Gastroesophageal sphincter (tissue), 4 donors: Measurements from ENCODE around the gene ILK. TPM values are rescaled to one million over a fixed set of nuclear protein-coding genes. Genes with fewer than 3 reads are reported as not detected.

Experiments used
- ATAC-seq: fragments of 150-250 bp; one replicate; pipeline ENCODE4 v1.9.1; 2016; ENCODE audit warnings: mild to moderate bottlenecking, moderate library complexity
- H3K27ac ChIP-seq, 4 donors: fragments of 200-600 bp; sonication (generic) in 3 of 4; 1 replicate in 3 of 4; 2 replicates in 1 of 4; pipeline ENCODE4 v1.5.1; 2016 to 2019
- H3K27me3 ChIP-seq: fragments of 200-600 bp; sonication (generic); one replicate; pipeline ENCODE4 v1.5.1; 2019
- H3K36me3 ChIP-seq, 2 donors: fragments of 200-600 bp; sonication (generic); one replicate each; pipeline ENCODE4 v1.5.1; 2019; ENCODE audit warnings: control low read depth in 1 of 2
- H3K4me1 ChIP-seq, 3 donors: fragments of 200-600 bp; sonication (generic); 1 replicate in 2 of 3; 2 replicates in 1 of 3; pipeline ENCODE4 v1.5.1; 2016 to 2019; ENCODE audit warnings: control low read depth in 2 of 3
- H3K4me3 ChIP-seq, 2 donors: fragments of 200-600 bp; sonication (generic); one replicate each; pipeline ENCODE4 v1.5.1; 2019; ENCODE audit warnings: mild to moderate bottlenecking in 1 of 2, moderate library complexity in 1 of 2
- H3K9me3 ChIP-seq, 3 donors: fragments of 200-600 bp; sonication (generic); one replicate each; pipeline ENCODE4 v1.5.1; 2017 to 2019; ENCODE audit warnings: control low read depth in 2 of 3
- EP300 ChIP-seq: sonication (generic); formaldehyde crosslinking; IDR thresholded peaks from one replicate; pipeline ENCODE4 v1.6.1; 2017; ENCODE audit warnings: antibody characterized with exemption, mild to moderate bottlenecking
- POLR2A ChIP-seq, 2 donors: fragments of 450-650 bp; IDR thresholded peaks; one replicate each; pipeline ENCODE4 v1.6.1; 2017; ENCODE audit warnings: antibody characterized with exemption in 2 of 2, mild to moderate bottlenecking in 2 of 2, moderate library complexity in 1 of 2
- POLR2AphosphoS5 ChIP-seq: sonication (generic); formaldehyde crosslinking; IDR thresholded peaks from one replicate; pipeline ENCODE4 v1.6.1; 2017; ENCODE audit warnings: antibody characterized with exemption
- WGBS, 2 donors: methylation state at CpG; one replicate each; pipeline ENCODE4 v1.1.5; 2018; ENCODE audit warnings: low coverage in 1 of 2; 5-methylcytosine and 5-hydroxymethylcytosine counted together
- total RNA-seq, 4 donors: library from RNA; depleted of rRNA; stranded (reverse); fragments of >200 nt; gene quantifications; one replicate each; pipeline ENCODE4 v1.1.0, GENCODE V29; 2016
- TF ChIP-seq, protein P1 (sequence below), 4 experiments: fragments of 200-600 bp in 2 of 4; fragments of 450-650 bp in 2 of 4; sonication (generic) in 1 of 4; IDR thresholded peaks; one replicate each; pipeline ENCODE4 v1.5.1; 2017 to 2019; ENCODE audit warnings: antibody characterized with exemption in 4 of 4, mild to moderate bottlenecking in 2 of 4, moderate library complexity in 2 of 4

ILK gene
- total RNA-seq, 4 donors from 2014 or later, result 395 to 658 (median 466) TPM

DNA sequence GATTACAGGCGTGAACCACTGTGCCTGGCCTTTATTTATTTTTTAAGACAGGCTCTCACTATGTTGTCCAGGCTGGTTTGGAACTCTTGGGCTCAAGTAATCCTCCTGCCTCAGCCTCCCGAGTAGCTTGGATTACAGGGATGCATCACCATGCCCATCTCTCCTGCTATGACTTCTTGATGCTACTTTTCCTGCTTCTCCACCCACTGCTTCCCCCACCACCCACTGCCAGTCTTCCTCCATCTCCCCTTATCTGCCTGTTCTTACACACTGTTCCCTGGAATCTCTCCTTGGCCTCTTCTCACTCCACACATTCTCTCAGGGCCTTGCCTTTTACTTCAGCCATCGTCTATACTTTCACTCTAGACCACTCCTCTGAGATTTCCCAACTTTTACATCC is 32.9 kb downstream of the ILK start:
- no peak for ATAC-seq
- H3K27ac ChIP-seq, result peak overlapping the region in 3 of 4 donors; percentile 50 to 74 (median 68)
- no peaks in the 10 kb centered on the region for H3K9me3 ChIP-seq
- whole genome bisulfite sequencing, 2 donors, result 78 to 96% methylated on average over 3 of the region's 3 CpGs
- H3K36me3 ChIP-seq, result peaks cover 0 to 45% of the 10 kb centered on the region in 2 donors
- TF ChIP-seq, protein P1, sequence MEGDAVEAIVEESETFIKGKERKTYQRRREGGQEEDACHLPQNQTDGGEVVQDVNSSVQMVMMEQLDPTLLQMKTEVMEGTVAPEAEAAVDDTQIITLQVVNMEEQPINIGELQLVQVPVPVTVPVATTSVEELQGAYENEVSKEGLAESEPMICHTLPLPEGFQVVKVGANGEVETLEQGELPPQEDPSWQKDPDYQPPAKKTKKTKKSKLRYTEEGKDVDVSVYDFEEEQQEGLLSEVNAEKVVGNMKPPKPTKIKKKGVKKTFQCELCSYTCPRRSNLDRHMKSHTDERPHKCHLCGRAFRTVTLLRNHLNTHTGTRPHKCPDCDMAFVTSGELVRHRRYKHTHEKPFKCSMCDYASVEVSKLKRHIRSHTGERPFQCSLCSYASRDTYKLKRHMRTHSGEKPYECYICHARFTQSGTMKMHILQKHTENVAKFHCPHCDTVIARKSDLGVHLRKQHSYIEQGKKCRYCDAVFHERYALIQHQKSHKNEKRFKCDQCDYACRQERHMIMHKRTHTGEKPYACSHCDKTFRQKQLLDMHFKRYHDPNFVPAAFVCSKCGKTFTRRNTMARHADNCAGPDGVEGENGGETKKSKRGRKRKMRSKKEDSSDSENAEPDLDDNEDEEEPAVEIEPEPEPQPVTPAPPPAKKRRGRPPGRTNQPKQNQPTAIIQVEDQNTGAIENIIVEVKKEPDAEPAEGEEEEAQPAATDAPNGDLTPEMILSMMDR (IDR thresholded peaks at IDR 0.05), result no peak
- TF ChIP-seq EP300, result no peak
- no peak for TF ChIP-seq POLR2AphosphoS5
- no peak for TF ChIP-seq POLR2A (IDR thresholded peaks at IDR 0.05)
- no peak overlapping the region for H3K4me3 ChIP-seq
- no peaks in the 10 kb centered on the region for H3K27me3 ChIP-seq
- H3K4me1 ChIP-seq, result peaks cover 7 to 72% (median 41%) of the 10 kb centered on the region in 3 donors

DNA sequence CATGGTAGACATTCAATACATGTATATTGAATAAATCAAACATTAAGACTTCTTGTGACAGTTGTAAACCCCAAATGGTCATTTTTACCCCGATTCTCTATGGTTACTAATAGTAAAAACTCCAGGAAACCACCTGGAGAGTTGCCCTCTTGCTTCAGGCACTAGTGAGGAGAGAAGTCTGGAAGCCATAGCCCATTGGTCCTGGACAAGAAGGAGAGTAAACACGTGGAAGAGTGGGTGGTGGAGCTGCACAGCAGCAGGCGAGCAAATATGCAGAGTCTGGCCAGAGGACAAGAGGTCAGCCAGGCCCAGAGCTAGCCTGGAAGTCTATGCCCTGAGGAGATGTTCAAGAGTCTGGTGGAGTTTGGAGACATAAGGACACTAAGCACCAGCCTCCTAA is 34.3 kb downstream of the ILK start:
- peak; percentile 55 for TF ChIP-seq POLR2AphosphoS5
- TF ChIP-seq POLR2A (IDR thresholded peaks at IDR 0.05), result no peak
- TF ChIP-seq EP300, result no peak
- no peaks in the 10 kb centered on the region for H3K9me3 ChIP-seq
- 6 to 20% methylated on average over 1 to 3 of the region's 3 CpGs for WGBS, 2 donors
- peak; percentile 74 for ATAC-seq
- peaks cover 0 to 32% of the 10 kb centered on the region in 2 donors for H3K36me3 ChIP-seq
- peak overlapping the region; percentile 25 to 74 (median 47) for H3K27ac ChIP-seq
- H3K4me1 ChIP-seq, result peaks cover 7 to 78% (median 41%) of the 10 kb centered on the region in 3 donors
- H3K27me3 ChIP-seq, result no peaks in the 10 kb centered on the region
- H3K4me3 ChIP-seq, result no peak overlapping the region

DNA sequence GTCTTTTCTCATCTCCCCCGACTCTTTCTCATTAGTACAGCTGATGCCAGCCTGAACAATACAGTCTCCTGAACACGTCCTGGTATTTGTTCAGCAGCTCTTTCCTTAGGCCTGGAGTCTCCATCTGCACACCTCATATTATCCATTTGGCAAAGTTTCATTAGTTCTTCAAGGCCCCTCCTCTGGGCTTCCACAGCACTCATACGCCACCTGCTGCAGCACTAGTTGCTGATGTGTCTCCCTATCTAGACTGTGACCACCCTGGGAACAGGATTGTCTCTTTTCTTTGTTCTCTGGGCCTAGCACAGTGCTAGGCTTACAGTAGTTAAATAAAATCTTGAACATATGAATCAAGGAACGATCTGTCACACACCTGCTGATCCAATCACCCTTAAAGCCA is 34.9 kb downstream of the ILK start:
- peaks cover 7 to 73% (median 41%) of the 10 kb centered on the region in 3 donors for H3K4me1 ChIP-seq
- H3K4me3 ChIP-seq, result no peak overlapping the region
- H3K36me3 ChIP-seq, result peaks cover 0 to 26% of the 10 kb centered on the region in 2 donors
- WGBS, 2 donors, result 48 to 58% methylated on average over 3 to 4 of the region's 4 CpGs
- H3K27ac ChIP-seq, result peak overlapping the region in 3 of 4 donors; percentile 25 to 74 (median 68)
- no peak for ATAC-seq
- TF ChIP-seq EP300 (no peak), POLR2AphosphoS5 (no peak), POLR2A (IDR thresholded peaks at IDR 0.05) (no peak)
- TF ChIP-seq, protein P1 (IDR thresholded peaks at IDR 0.05), result no peak
- H3K27me3 ChIP-seq, result no peaks in the 10 kb centered on the region
- H3K9me3 ChIP-seq, result no peaks in the 10 kb centered on the region

DNA sequence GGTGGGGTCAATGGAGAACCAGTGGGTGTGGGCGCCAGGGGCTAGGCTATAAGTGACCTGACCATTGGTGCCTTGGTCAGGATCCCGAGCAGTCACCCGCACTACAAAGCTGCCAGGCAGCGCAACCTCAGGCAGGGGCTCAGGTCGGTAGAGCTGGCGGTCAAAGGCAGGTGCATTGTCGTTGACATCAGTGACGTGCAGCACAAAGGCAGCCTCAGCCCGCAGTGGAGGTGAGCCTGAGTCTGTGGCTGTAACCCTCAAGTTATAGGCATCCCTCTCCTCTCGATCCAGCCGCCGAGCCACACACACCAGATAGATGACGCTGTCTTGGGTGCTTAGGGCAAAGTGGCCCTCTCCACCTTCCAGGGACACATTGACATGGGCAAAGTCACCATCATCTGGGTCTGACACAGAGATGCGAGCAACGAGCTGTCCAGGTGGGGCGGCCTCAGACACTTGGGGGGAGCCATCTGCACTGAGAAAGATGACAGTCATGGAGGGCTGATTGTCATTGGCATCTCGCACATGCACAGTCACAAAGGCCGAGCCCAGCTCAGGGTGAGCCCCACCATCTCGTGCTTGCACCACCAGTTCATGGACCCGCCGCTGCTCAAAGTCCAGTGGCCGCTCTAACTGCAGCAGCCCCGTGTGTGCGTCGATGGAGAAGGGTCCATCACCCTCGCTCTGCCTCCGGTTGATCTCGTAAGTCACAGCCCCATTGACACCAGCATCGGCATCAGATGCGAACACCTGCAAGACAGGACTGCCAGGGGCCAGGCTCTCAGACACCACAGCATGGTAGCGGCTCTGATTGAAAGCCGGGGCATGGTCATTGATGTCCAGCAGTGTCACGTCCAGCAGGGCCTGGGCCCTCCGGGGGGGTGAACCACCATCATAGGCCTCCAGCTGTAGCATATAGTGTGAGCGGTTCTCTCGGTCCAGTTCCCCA is 36.7 kb downstream of the ILK start:
- H3K27me3 ChIP-seq, result no peaks in the 10 kb centered on the region
- no peak for ATAC-seq
- 89 to 97% methylated on average over 5 to 6 of the region's 36 CpGs for WGBS, 2 donors
- TF ChIP-seq, protein P1 (IDR thresholded peaks at IDR 0.05), result no peak
- TF ChIP-seq EP300 (no peak), POLR2A (IDR thresholded peaks at IDR 0.05) (no peak), POLR2AphosphoS5 (no peak)
- H3K4me3 ChIP-seq, result no peak overlapping the region
- H3K27ac ChIP-seq, result no peak overlapping the region
- H3K36me3 ChIP-seq, result peaks cover 0 to 27% of the 10 kb centered on the region in 2 donors
- peaks cover 7 to 62% (median 33%) of the 10 kb centered on the region in 3 donors for H3K4me1 ChIP-seq
- no peaks in the 10 kb centered on the region for H3K9me3 ChIP-seq

DNA sequence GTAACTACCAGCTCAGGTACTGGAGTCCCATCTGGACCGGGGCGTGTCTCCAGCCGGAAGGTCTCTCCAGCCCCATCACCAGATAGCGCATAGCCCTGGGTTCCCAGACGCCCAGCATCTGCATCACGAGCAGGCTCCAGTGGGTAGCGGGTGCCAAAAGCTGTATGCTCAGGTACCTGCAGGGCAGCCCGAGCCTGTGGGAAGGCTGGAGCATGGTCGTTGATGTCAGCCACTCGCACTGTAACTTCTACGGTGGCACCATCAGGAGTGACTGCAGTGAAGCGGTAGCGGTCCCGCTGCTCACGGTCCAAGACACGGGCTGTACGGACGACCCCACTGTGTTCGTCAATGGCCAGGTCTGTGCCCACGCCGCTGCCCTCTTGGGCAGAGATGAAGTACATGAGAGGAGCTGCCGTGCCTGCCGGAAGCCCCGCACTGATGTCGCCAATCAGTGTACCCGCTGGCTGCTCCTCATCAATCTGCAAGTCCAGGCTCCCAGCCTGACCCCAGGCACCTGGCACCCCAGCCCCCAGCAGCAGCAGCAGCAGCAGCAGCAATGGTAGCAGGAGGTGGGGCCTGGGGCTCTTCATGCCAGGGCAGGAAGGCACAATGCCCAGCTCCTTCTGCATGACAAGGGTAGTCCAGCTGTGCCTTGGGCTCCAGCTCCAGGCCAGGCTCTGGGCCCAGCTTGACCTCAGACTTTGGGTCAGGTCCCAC is 37.6 kb downstream of the ILK start:
- Histone ChIP-seq H3K27ac (no peak overlapping the region), H3K36me3 (peaks cover 0 to 27% of the 10 kb centered on the region in 2 donors), H3K9me3 (no peaks in the 10 kb centered on the region), H3K4me1 (peaks cover 7 to 62% (median 29%) of the 10 kb centered on the region in 3 donors), H3K27me3 (no peaks in the 10 kb centered on the region), H3K4me3 (no peak overlapping the region)
- ATAC-seq, result no peak
- TF ChIP-seq POLR2A (IDR thresholded peaks at IDR 0.05) (no peak), EP300 (no peak), POLR2AphosphoS5 (no peak)
- TF ChIP-seq, protein P1 (IDR thresholded peaks at IDR 0.05), result no peak
- WGBS, 2 donors, result no CpG with 5 or more reads among the region's 26 CpGs
